GM21786 (cell line): ENCODE measurements around the gene IRF3.

ENCODE experiments used
- ATAC-seq: cut with Tn5 transposase; IDR thresholded peaks from one replicate; pipeline ENCODE4 v1.9.1; 2021; ENCODE audit not compliant: unreplicated experiment

IRF3 gene

GRCh38 chr19:49665351-49666119 is at the start of gene IRF3, which contains the start of gene BCL2L12:
TSS of gene IRF3 (minus strand) at chr19:49665857. CDS start at chr19:49664838, 1,019 bp downstream.
TSS of gene BCL2L12 (plus strand) at chr19:49665933. CDS start at chr19:49666693, 760 bp downstream.
- peak; percentile 87 for ATAC-seq

GRCh38 chr19:49713236-49713845 is 47.7 kb upstream of the IRF3 start:
- ATAC-seq: no peak

GRCh38 chr19:49712397-49712859 is 46.8 kb upstream of the IRF3 start:
- ATAC-seq: no peak

DNA sequence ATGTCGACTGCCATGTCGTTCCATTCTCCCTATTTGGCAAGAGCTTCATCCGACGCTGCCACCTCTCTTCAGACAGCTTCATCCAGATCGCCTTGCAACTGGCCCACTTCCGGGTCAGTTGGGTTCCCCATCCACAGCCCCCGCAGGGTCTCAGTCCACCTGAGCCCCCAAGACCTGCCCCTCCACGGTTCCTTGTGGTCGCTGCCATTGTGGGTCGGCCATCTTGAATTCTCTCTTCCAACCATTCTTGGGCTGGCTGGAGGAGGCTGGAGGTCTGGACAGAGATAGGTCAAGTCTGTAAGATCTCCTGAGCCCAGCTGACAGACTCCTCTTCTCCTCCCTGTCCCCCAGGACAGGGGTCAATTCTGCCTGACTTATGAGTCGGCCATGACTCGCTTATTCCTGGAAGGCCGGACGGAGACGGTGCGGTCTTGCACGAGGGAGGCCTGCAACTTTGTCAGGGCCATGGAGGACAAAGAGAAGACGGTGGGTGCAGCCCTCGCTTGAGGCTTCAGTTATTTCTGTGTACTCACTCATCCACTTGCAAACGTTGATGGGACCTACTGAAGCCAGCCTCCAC is 44.8 kb upstream of the IRF3 start:
- ATAC-seq: no peak

GRCh38 chr19:49705919-49706318 is 40.3 kb upstream of the IRF3 start:
- no peak for ATAC-seq

GRCh38 chr19:49704888-49705642 is 39.4 kb upstream of the IRF3 start:
- no peak for ATAC-seq

DNA sequence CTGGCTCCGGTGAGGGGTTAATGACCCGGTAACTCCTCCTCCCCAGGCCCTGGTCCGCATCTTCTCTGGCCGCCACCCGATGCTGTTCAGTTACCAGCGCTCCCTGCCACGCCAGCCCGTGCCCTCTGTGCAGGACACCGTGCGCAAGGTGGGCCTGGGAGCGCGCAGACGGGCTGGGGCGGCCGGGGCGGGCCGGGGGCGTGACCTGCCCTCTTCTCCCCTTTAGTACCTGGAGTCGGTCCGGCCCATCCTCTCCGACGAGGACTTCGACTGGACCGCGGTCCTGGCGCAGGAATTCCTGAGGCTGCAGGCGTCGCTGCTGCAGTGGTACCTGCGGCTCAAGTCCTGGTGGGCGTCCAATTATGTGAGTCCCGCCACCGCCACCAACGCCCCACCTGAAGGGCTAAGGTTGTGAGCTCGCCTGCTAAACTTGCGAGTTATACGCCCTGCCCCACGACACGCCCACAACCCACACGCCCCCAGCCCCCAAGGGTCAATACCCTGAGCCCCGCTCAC is 35.7 kb upstream of the IRF3 start:
- no peak for ATAC-seq

DNA sequence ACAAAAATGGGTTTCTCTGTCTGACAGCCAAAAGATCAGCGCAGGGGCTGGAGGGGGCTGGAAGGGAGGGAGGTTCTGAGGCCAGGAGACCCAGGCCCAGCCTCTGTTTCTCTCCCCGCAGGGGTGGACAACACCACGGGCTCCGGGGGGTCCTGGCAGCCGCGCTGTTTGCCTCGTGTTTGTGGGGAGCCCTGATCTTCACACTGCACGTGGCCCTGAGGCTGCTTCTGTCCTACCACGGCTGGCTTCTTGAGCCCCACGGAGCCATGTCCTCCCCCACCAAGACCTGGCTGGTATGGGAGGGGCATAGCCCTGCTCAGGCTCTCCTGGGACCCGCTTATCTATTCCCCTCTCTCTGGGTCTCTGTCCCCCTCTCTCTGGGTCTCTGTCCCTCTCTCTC is 34.9 kb upstream of the IRF3 start:
- ATAC-seq: no peak

GRCh38 chr19:49699364-49699763 is 33.7 kb upstream of the IRF3 start:
- ATAC-seq: no peak

DNA sequence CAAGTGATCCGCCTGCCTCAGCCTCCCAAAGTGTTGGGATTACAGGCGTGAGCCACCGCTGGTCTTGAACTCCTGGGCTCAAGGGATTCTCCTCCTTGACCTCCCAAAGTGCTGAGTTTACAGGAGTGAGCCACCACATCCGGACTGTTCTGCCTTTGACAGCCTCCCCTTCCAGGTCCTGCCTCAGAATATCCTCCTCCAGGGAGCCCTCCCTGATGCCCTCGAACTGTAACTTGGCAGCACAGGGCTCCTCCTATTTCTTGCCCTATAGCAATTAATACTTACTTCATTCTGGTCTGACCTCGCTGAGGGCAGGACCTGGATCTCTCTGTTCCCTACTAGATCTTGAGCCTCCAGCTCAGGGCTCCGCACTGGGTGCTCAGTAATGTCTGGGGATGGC is 31.2 kb upstream of the IRF3 start:
- no peak for ATAC-seq

DNA sequence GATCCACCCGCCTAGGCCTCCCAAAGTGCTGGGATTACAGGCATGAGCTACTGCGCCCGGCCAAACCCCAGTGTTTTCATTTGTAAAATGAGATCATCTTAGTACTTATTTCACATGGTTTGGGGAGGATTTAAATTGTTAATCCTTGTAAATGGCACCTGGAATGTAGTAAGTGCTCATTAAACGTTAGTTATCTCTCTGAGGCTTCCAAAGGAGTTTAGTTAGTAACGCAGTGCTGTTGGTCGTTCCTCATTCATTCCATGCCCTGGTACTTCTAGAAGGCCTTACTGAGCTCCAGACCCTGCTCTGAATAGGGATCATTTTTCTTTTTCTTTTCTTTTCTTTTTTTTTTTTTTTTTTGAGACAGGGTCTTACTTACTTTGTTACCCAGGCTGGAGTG is 30.5 kb upstream of the IRF3 start:
- no peak for ATAC-seq

DNA sequence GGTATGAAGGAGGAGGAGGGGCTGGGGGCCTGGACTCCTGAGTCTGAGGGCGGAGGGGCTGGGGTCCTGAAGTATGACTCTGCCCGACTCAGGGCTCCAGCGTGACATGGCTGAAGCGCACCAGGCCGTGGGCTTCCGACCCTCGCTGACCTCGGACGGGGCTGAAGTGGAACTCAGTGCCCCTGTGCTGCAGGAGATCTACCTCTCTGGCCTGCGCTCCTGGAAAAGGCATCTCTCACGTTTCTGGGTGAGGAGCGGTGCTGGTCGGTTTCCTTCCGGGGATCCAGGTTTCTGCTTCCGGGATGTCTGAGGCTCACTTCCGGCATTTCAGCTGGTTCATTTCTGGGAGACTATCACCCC is 26.5 kb upstream of the IRF3 start:
- no peak for ATAC-seq

DNA sequence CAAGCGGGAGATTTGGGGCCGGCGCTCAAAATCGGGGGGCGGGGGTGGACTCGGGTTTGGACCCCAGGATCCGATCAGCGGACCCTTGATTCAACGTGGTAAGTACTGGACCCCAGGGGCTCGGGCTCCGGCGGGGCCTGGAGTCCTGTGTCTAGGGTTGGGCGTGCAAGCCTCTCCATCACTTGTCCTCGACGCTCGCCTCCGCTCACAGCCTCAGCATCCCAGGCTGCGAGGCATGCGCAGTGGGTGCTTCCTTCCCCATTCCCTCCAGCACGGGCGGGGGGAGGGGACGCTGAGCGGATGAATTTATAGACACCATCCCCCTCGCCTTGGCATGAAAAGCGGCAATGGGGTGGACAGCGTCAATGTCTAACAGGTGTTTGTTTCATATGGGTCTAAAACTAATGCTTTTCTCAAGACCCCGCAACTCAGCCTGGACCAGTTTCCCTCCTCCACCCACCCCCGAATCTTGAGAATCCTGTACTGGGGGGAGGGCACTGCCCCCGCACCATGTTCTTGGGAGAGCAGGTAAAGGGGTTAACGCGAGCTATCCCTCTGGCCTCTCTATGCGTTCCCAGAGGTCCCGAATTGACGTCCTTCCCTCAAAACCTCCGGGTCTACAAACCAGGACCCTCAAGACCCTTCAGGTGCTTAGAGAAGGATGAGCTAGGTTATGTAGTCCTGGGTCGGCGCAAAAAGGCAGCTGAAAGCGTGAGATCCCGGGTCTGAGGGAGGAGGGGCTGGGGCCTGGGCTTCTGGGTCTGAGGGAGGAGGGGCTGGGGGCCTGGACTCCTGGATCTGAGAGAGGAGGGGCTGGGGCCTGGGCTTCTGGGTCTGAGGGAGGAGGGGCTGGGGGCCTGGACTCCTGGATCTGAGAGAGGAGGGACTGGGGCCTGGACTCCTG is 25.8 kb upstream of the IRF3 start:
- no peak for ATAC-seq

- ATAC-seq: no peak
Observed at GRCh38 chr19:49690656-49691242, 25.1 kb upstream of the IRF3 start, which contains the start of gene CPT1C. TSS of gene CPT1C (plus strand) at chr19:49691116. CDS start at chr19:49692253, 1,137 bp downstream.

DNA sequence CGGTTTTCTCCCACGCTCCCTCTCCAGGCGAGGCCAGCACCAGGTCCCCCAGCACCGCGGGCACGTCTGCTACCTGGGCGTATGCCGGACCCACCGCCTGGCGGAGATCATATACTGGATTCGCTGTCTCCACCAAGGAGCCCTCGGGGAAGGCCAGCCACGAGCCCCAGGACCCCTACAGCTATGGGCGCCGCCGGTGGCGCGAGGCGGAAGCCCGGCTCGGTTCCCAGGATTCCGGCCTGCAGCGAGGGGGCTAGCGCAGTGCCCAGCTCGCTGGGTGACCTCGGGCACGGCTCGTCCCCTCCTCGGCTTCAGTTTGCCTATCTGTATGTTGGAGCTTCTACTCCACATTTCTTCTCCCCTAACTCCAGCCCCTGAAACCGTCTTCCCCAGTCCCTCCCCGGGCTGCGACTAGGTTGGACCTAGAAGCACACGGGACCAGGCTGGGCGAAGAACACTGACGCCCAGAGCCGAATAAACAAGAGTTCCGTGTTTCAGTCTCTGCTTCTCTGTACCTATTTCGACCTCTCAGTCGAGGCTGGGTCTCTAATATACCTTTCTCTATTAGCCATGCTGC is 24.5 kb upstream of the IRF3 start:
- no peak for ATAC-seq

GRCh38 chr19:49689133-49690078 is 23.7 kb upstream of the IRF3 start, which contains the start of gene ADM5:
TSS of gene ADM5 (plus strand) at chr19:49689594. CDS start at chr19:49689838, 244 bp downstream.
- ATAC-seq: no peak

- no peak for ATAC-seq
Observed at GRCh38 chr19:49688531-49689132, 23.0 kb upstream of the IRF3 start.
